ENCODE data around the gene PCDHGA7.
"Not testable (repeated sequence)": the region's sequence is repeated elsewhere in the genome, so short reads cannot be mapped to it uniquely, and the experiment has no call there.

Gene PCDHGA7

GRCh38 chr5:141382469-141383294 lies at the start of gene PCDHGA7:
Gene PCDHGA7, plus strand, starts transcription at chr5:141382742. Its CDS starts 158 bp downstream, at chr5:141382900.
- DNase-seq (ENCODE audit: low spot score): no peak

GRCh38 chr5:141338538-141339306 lies 43.8 kb upstream of the PCDHGA7 start, which contains the start of gene PCDHGA2:
Gene PCDHGA2, plus strand, starts transcription at chr5:141338760.
- no peak for DNase-seq (ENCODE audit: low spot score)

GRCh38 chr5:141340781-141341354 lies 41.7 kb upstream of the PCDHGA7 start:
- not testable (repeated sequence) for DNase-seq (ENCODE audit: low spot score)

- DNase-seq (ENCODE audit: low spot score): no peak
Measured at GRCh38 chr5:141342773-141343172, 39.8 kb upstream of the PCDHGA7 start.

- DNase-seq (ENCODE audit: low spot score): no peak
Measured at GRCh38 chr5:141343242-141343952, 39.1 kb upstream of the PCDHGA7 start, which contains the start of gene PCDHGA3. Gene PCDHGA3, plus strand, starts transcription at chr5:141343829. Its CDS starts 205 bp downstream, at chr5:141344034.

GRCh38 chr5:141343953-141344463 lies 38.5 kb upstream of the PCDHGA7 start:
- no peak for DNase-seq (ENCODE audit: low spot score)

GRCh38 chr5:141345327-141345726 lies 37.2 kb upstream of the PCDHGA7 start:
- DNase-seq (ENCODE audit: low spot score): no peak

GRCh38 chr5:141346017-141346416 lies 36.5 kb upstream of the PCDHGA7 start:
- not testable (repeated sequence) for DNase-seq (ENCODE audit: low spot score)

- DNase-seq (ENCODE audit: low spot score): peak; percentile 84
Measured at GRCh38 chr5:141349917-141350619, 32.5 kb upstream of the PCDHGA7 start, which contains the start of gene PCDHGB1. Gene PCDHGB1, plus strand, starts transcription at chr5:141350099. Its CDS starts 162 bp downstream, at chr5:141350261.

- no peak for DNase-seq (ENCODE audit: low spot score)
Measured at GRCh38 chr5:141351591-141351990, 31.0 kb upstream of the PCDHGA7 start.

- DNase-seq (ENCODE audit: low spot score): no peak
Measured at GRCh38 chr5:141354900-141355469, 27.6 kb upstream of the PCDHGA7 start, which contains the start of gene PCDHGA4. Gene PCDHGA4, plus strand, starts transcription at chr5:141355021. Its CDS starts 87 bp downstream, at chr5:141355108.

- DNase-seq (ENCODE audit: low spot score): no peak
Measured at GRCh38 chr5:141355641-141356040, 26.9 kb upstream of the PCDHGA7 start.

- peak; percentile 20 for DNase-seq (ENCODE audit: low spot score)
Measured at GRCh38 chr5:141356133-141356532, 26.4 kb upstream of the PCDHGA7 start.

- no peak for DNase-seq (ENCODE audit: low spot score)
Measured at GRCh38 chr5:141356950-141357349, 25.6 kb upstream of the PCDHGA7 start.

- peak; percentile 80 for DNase-seq (ENCODE audit: low spot score)
Measured at GRCh38 chr5:141359790-141360426, 22.6 kb upstream of the PCDHGA7 start, which contains the start of gene PCDHGB2. Gene PCDHGB2, plus strand, starts transcription at chr5:141359994. Its CDS starts 142 bp downstream, at chr5:141360136.

- DNase-seq (ENCODE audit: low spot score): no peak
Measured at GRCh38 chr5:141360685-141361084, 21.9 kb upstream of the PCDHGA7 start.

GRCh38 chr5:141362719-141363118 lies 19.8 kb upstream of the PCDHGA7 start:
- DNase-seq (ENCODE audit: low spot score): no peak

- no peak for DNase-seq (ENCODE audit: low spot score)
Measured at GRCh38 chr5:141363952-141364660, 18.4 kb upstream of the PCDHGA7 start, which contains the start of gene PCDHGA5. Gene PCDHGA5, plus strand, starts transcription at chr5:141364162. Its CDS starts 169 bp downstream, at chr5:141364331.
